ENCODE data around the gene CPPED1.

The CPPED1 gene

DNA sequence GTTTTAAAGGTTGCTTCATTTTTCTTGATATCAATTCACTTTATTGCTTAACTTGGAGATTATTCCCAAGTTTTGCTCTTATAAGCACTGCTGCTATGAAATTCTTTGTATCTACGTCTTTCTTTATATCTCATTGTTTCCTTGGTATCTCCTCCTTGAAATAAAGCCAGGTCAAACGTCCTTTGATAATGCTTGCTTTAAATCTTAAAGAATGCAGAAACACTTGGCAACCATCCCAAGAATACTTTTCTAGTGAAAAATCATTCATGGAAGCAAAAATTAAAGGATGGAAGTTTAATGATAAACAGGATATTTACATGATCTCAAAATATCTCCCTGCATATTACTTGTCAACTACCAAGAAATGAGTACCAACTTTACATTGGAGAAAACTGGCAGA lies 175.2 kb downstream of the CPPED1 start:
- WGBS (ENCODE audit: insufficient coverage, insufficient read length), result no CpG with 5 or more reads among the region's 2 CpGs
- DNase-seq (ENCODE audit: low read depth, low spot score), result no peak
- H3K9me3 ChIP-seq (ENCODE audit: control insufficient read depth, insufficient read depth, low read length), result no peaks in the 10 kb centered on the region

DNA sequence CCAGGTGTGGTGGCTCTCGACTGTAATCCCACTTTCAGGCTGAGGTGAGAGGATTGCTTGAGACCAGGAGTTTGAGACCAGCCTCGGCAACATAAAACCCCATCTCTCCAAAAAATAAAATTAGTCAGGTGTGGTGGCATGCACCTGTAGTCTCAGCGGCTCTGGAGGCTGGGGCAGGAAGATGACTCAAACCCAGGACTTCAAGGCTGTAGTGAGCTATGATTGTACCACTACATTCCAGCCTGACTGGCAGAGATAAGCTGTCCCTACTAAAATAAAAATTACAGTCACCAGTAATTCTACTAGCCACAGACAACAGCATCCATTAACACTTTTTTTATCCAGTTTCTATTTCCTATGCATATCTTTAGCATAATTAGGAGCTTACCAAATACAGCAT lies 176.3 kb downstream of the CPPED1 start:
- no peaks in the 10 kb centered on the region for H3K9me3 ChIP-seq (ENCODE audit: control insufficient read depth, insufficient read depth, low read length)
- no peak for DNase-seq (ENCODE audit: low read depth, low spot score)
- H3K36me3 ChIP-seq (ENCODE audit: control insufficient read depth, insufficient read depth, low read length), result no peaks in the 10 kb centered on the region
- H3K4me3 ChIP-seq (ENCODE audit: low read length), result no peak overlapping the region
- H3K27ac ChIP-seq (ENCODE audit: low read length), result no peak overlapping the region
- H3K27me3 ChIP-seq (ENCODE audit: control insufficient read depth, insufficient read depth, low read length), result no peaks in the 10 kb centered on the region
- WGBS (ENCODE audit: insufficient coverage, insufficient read length), result no CpG with 5 or more reads among the region's 3 CpGs
- no peaks in the 10 kb centered on the region for H3K4me1 ChIP-seq (ENCODE audit: control insufficient read depth, insufficient read depth, low read length)

More for the DNA sequence above, 175.2 kb downstream of the CPPED1 start:
- no peak overlapping the region for H3K4me3 ChIP-seq (ENCODE audit: low read length)
- no peak overlapping the region for H3K27ac ChIP-seq (ENCODE audit: low read length)
- no peaks in the 10 kb centered on the region for H3K4me1 ChIP-seq (ENCODE audit: control insufficient read depth, insufficient read depth, low read length)
- no peaks in the 10 kb centered on the region for H3K36me3 ChIP-seq (ENCODE audit: control insufficient read depth, insufficient read depth, low read length)
- no peaks in the 10 kb centered on the region for H3K27me3 ChIP-seq (ENCODE audit: control insufficient read depth, insufficient read depth, low read length)

GRCh38 chr16:12626411-12626810 lies 177.3 kb downstream of the CPPED1 start:
- Histone ChIP-seq H3K27ac (ENCODE audit: low read length) (no peak overlapping the region), H3K4me1 (ENCODE audit: control insufficient read depth, insufficient read depth, low read length) (no peaks in the 10 kb centered on the region), H3K27me3 (ENCODE audit: control insufficient read depth, insufficient read depth, low read length) (no peaks in the 10 kb centered on the region), H3K4me3 (ENCODE audit: low read length) (no peak overlapping the region), H3K9me3 (ENCODE audit: control insufficient read depth, insufficient read depth, low read length) (no peaks in the 10 kb centered on the region), H3K36me3 (ENCODE audit: control insufficient read depth, insufficient read depth, low read length) (no peaks in the 10 kb centered on the region)
- no CpG with 5 or more reads among the region's 4 CpGs for WGBS (ENCODE audit: insufficient coverage, insufficient read length)
- DNase-seq (ENCODE audit: low read depth, low spot score), result no peak

DNA sequence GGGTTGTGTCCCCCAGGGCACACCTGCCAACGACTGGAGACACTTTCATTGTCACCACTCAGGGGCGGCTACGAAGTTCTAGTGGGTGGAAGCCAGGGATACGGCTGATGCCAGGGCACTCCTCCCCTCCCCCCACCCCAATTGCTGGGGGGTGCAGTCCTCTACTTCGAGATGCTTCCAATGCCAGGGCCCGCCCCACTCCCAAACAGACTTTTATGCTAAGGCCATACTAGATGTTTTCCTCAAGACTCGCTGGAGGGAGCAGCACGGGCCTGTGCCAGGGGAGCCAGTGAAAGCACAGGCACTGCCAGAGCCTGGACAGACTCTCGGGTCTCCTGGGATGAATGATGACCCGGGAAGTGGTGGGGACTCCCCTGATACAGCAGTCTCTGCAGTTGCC lies 178.0 kb downstream of the CPPED1 start:
- no peaks in the 10 kb centered on the region for H3K4me1 ChIP-seq (ENCODE audit: control insufficient read depth, insufficient read depth, low read length)
- no peak overlapping the region for H3K4me3 ChIP-seq (ENCODE audit: low read length)
- no peaks in the 10 kb centered on the region for H3K36me3 ChIP-seq (ENCODE audit: control insufficient read depth, insufficient read depth, low read length)
- DNase-seq (ENCODE audit: low read depth, low spot score), result no peak
- no CpG with 5 or more reads among the region's 10 CpGs for WGBS (ENCODE audit: insufficient coverage, insufficient read length)
- no peaks in the 10 kb centered on the region for H3K9me3 ChIP-seq (ENCODE audit: control insufficient read depth, insufficient read depth, low read length)
- H3K27ac ChIP-seq (ENCODE audit: low read length), result no peak overlapping the region
- H3K27me3 ChIP-seq (ENCODE audit: control insufficient read depth, insufficient read depth, low read length), result no peaks in the 10 kb centered on the region

DNA sequence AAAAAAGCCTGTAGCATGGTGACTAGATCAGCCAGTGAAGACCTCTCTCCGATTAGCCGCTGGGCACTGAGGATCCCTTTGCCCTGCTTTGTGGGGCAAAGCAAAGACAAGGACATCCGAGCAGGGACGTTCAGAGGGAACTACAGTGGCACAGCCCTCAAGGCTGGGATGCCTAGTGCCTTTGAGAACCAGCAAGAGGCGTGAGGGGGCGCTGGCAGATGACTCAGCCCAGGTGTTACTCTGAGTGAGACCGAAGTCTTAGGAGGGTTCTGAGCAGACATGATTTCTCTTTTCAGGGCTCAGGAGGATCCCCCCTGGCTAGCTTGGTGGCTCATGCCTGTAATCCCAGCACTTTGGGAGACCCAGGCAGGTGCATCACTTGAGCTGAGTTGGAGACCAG lies 178.6 kb downstream of the CPPED1 start:
- DNase-seq (ENCODE audit: low read depth, low spot score), result no peak
- Histone ChIP-seq H3K9me3 (ENCODE audit: control insufficient read depth, insufficient read depth, low read length) (no peaks in the 10 kb centered on the region), H3K4me3 (ENCODE audit: low read length) (no peak overlapping the region), H3K4me1 (ENCODE audit: control insufficient read depth, insufficient read depth, low read length) (no peaks in the 10 kb centered on the region), H3K27me3 (ENCODE audit: control insufficient read depth, insufficient read depth, low read length) (no peaks in the 10 kb centered on the region), H3K36me3 (ENCODE audit: control insufficient read depth, insufficient read depth, low read length) (no peaks in the 10 kb centered on the region), H3K27ac (ENCODE audit: low read length) (no peak overlapping the region)
- no CpG with 5 or more reads among the region's 7 CpGs for WGBS (ENCODE audit: insufficient coverage, insufficient read length)

DNA sequence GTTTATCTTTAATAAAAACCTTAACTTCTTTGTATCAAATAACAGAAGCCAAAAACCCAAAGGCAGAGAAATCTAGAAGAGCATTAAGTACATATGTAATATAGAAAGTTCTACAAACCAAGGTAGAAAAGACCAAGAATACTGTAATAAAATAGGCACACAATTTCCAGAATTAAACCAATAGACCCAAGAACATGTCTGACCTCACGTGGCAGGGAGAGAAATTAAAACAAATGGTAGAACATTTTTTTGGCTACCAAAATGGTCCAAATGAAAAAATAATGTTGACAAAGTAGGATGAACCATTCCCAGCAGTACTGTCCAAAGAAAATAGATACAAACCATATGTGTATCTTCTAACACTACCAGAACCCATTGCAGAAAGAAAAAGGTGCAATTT lies 183.5 kb downstream of the CPPED1 start:
- Histone ChIP-seq H3K4me1 (ENCODE audit: control insufficient read depth, insufficient read depth, low read length) (no peaks in the 10 kb centered on the region), H3K27me3 (ENCODE audit: control insufficient read depth, insufficient read depth, low read length) (no peaks in the 10 kb centered on the region), H3K4me3 (ENCODE audit: low read length) (no peak overlapping the region), H3K36me3 (ENCODE audit: control insufficient read depth, insufficient read depth, low read length) (no peaks in the 10 kb centered on the region), H3K9me3 (ENCODE audit: control insufficient read depth, insufficient read depth, low read length) (no peaks in the 10 kb centered on the region), H3K27ac (ENCODE audit: low read length) (no peak overlapping the region)
- no CpG with 5 or more reads among the region's 1 CpG for WGBS (ENCODE audit: insufficient coverage, insufficient read length)
- no peak for DNase-seq (ENCODE audit: low read depth, low spot score)

- Histone ChIP-seq H3K36me3 (ENCODE audit: control insufficient read depth, insufficient read depth, low read length) (no peaks in the 10 kb centered on the region), H3K9me3 (ENCODE audit: control insufficient read depth, insufficient read depth, low read length) (no peaks in the 10 kb centered on the region), H3K27me3 (ENCODE audit: control insufficient read depth, insufficient read depth, low read length) (no peaks in the 10 kb centered on the region), H3K27ac (ENCODE audit: low read length) (no peak overlapping the region), H3K4me3 (ENCODE audit: low read length) (no peak overlapping the region), H3K4me1 (ENCODE audit: control insufficient read depth, insufficient read depth, low read length) (no peaks in the 10 kb centered on the region)
- WGBS (ENCODE audit: insufficient coverage, insufficient read length), result no CpG with 5 or more reads among the region's 3 CpGs
- DNase-seq (ENCODE audit: low read depth, low spot score), result no peak
These were observed 185.2 kb downstream of the CPPED1 start for GRCh38 chr16:12618515-12618914.

GRCh38 chr16:12617401-12617819 lies 186.3 kb downstream of the CPPED1 start:
- H3K4me1 ChIP-seq (ENCODE audit: control insufficient read depth, insufficient read depth, low read length), result 0 out of 2 replicates have a peak, but pooled peaks cover 3% of the 10 kb centered on the region
- no CpG with 5 or more reads among the region's 9 CpGs for WGBS (ENCODE audit: insufficient coverage, insufficient read length)
- no peaks in the 10 kb centered on the region for H3K9me3 ChIP-seq (ENCODE audit: control insufficient read depth, insufficient read depth, low read length)

GRCh38 chr16:12614662-12615278 lies 188.9 kb downstream of the CPPED1 start:
- no peak overlapping the region for H3K27ac ChIP-seq (ENCODE audit: low read length)
- DNase-seq (ENCODE audit: low read depth, low spot score), result no peak
- no CpG with 5 or more reads among the region's 7 CpGs for WGBS (ENCODE audit: insufficient coverage, insufficient read length)

More at GRCh38 chr16:12617401-12617819, 186.3 kb downstream of the CPPED1 start:
- no peak overlapping the region for H3K4me3 ChIP-seq (ENCODE audit: low read length)
- H3K27ac ChIP-seq (ENCODE audit: low read length), result no peak overlapping the region
- no peaks in the 10 kb centered on the region for H3K27me3 ChIP-seq (ENCODE audit: control insufficient read depth, insufficient read depth, low read length)
- no peaks in the 10 kb centered on the region for H3K36me3 ChIP-seq (ENCODE audit: control insufficient read depth, insufficient read depth, low read length)
- DNase-seq (ENCODE audit: low read depth, low spot score), result no peak

DNA sequence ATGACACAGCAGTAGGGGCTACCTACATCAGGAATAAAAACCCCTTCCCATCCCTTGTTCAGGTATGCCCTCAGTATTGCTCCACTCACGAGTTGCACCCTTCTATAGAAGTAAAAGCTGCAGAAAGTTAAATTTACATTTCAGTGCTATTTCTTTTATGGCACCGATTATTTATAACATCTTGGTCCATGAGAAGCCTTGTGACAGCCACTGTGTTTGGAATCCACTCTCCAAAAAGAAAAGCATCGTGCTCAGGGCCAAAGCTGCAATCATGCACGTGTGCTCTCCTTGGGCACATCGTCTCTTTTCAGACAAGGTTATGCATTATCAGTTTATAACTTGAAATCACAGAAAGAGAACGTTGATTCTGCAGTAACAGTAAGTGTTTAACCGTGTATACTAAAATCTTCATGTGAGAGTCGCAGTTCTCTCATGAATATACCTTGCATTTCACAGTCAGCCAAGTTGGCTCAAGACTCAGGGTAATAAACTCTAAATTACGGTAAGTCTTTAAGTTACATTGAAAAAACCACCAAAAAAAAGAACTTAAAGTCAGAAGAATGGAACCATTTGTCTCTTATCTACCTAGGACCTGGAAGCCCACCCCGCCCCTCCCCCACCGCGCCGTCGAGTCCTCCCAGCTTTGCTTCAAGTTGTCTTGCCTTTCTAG lies 189.6 kb downstream of the CPPED1 start:
- no peak for DNase-seq (ENCODE audit: low read depth, low spot score)
- Histone ChIP-seq H3K9me3 (ENCODE audit: control insufficient read depth, insufficient read depth, low read length) (no peaks in the 10 kb centered on the region), H3K27ac (ENCODE audit: low read length) (no peak overlapping the region), H3K36me3 (ENCODE audit: control insufficient read depth, insufficient read depth, low read length) (no peaks in the 10 kb centered on the region), H3K4me1 (ENCODE audit: control insufficient read depth, insufficient read depth, low read length) (0 out of 2 replicates have a peak, but pooled peaks cover 3% of the 10 kb centered on the region), H3K27me3 (ENCODE audit: control insufficient read depth, insufficient read depth, low read length) (no peaks in the 10 kb centered on the region), H3K4me3 (ENCODE audit: low read length) (no peak overlapping the region)
- no CpG with 5 or more reads among the region's 14 CpGs for WGBS (ENCODE audit: insufficient coverage, insufficient read length)

More at GRCh38 chr16:12614662-12615278, 188.9 kb downstream of the CPPED1 start:
- no peaks in the 10 kb centered on the region for H3K9me3 ChIP-seq (ENCODE audit: control insufficient read depth, insufficient read depth, low read length)
- no peaks in the 10 kb centered on the region for H3K36me3 ChIP-seq (ENCODE audit: control insufficient read depth, insufficient read depth, low read length)
- H3K27me3 ChIP-seq (ENCODE audit: control insufficient read depth, insufficient read depth, low read length), result no peaks in the 10 kb centered on the region
- H3K4me1 ChIP-seq (ENCODE audit: control insufficient read depth, insufficient read depth, low read length), result 0 out of 2 replicates have a peak, but pooled peaks cover 3% of the 10 kb centered on the region
- H3K4me3 ChIP-seq (ENCODE audit: low read length), result no peak overlapping the region

Measured in iPS DF 6.9 (cell line).